Activated naive CD8-positive, alpha-beta T cell treated with anti-CD3 and anti-CD28 coated beads, Interleukin-2, amount 10 ng/mL, durations not matched to agents 7 days and 5 days (primary cell): ENCODE measurements around the gene COL9A2. TPM values are rescaled to one million over a fixed set of nuclear protein-coding genes. Genes with fewer than 3 reads are reported as not detected.
"Not testable (repeated sequence)": the region's sequence is repeated elsewhere in the genome, so short reads cannot be mapped to it uniquely, and the experiment has no call there.

Experiments
- ATAC-seq: fragments of 150-1000 bp; cut with Tn5 transposase; one replicate; pipeline ENCODE4 v1.10.0; 2021; ENCODE audit warnings: low read depth, moderate library complexity
- POLR2A ChIA-PET: fragments of 350-600 bp; sonication (Branson Sonifier 250); formaldehyde crosslinking; loops from one replicate; lab custom pipeline; 2021; ENCODE audit warnings: antibody characterized with exemption; lab: Charles Lee
- DNase-seq: peaks from one replicate; pipeline ENCODE4 v3.0.0; 2021
- H3K27ac Mint-ChIP-seq: one replicate; pipeline ENCODE4 v1.8.0; 2022; ENCODE audit warnings: mild to moderate bottlenecking, mixed read lengths
- H3K27me3 Mint-ChIP-seq: one replicate; pipeline ENCODE4 v1.8.0; 2022; ENCODE audit warnings: mild to moderate bottlenecking, moderate library complexity, mixed read lengths
- H3K36me3 Mint-ChIP-seq: one replicate; pipeline ENCODE4 v1.8.0; 2021; ENCODE audit warnings: mild to moderate bottlenecking, mixed read lengths
- H3K4me1 Mint-ChIP-seq: one replicate; pipeline ENCODE4 v1.8.0; 2021; ENCODE audit warnings: mixed read lengths
- H3K4me3 Mint-ChIP-seq: one replicate; pipeline ENCODE4 v1.8.0; 2022; ENCODE audit warnings: mild to moderate bottlenecking, moderate library complexity, mixed read lengths
- H3K9me3 Mint-ChIP-seq: one replicate; pipeline ENCODE4 v1.8.0; 2021; ENCODE audit warnings: mixed read lengths
- total RNA-seq, 2 experiments: library from RNA; stranded (reverse); gene quantifications; one replicate each; pipeline ENCODE4 v1.2.3, GENCODE V29; 2021

The COL9A2 gene
- total RNA-seq, 2 experiments from 2014 or later, result 6.0 to 7.2 TPM

DNA sequence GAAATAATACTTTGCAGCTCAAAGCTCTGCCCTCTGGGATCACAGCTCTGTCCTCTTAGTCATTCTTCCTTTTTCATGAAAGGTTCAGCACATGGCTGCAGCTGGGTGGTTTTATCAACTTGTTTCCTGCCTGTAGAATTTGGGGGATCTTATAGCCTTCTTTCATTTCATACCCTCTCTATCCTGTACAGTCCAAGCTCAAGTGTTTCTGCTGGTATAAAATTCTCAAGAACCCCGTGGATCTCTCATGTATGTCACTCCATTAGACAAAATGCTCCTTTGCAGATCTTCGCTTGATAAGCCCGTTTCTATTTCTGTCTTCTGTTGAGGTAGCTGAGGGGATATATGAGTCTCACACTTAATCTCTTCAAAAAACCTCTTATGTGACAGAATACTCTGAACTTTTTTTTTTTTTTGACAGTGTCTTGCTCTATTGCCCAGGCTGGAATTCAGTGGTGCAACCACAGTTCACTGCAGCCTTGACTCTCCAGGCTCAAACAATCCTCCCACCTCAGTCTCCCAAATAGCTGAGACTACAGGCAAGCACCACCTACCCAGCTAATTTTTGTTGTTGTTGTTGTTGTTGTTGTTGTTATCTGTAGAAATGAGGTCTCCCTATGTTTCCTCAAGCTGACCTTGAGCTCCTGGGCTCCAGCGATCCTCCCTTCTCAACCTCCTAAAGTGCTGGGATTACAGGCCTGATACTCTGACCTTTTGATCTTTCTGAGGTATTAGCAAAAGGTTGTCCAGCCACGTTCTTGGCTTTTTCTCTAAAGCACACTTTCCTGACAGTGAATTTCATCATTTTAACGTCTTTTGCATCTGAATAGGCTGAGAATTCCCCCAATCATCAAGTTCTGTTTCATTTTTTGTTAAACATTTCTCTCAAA lies 24.6 kb upstream of the COL9A2 start:
- Mint-ChIP-seq H3K27ac (peak overlapping the region; percentile 65), H3K9me3 (no peaks in the 10 kb centered on the region), H3K27me3 (no peaks in the 10 kb centered on the region), H3K36me3 (no peaks in the 10 kb centered on the region), H3K4me3 (no peak overlapping the region), H3K4me1 (peaks cover 46% of the 10 kb centered on the region)
- no peak for DNase-seq
- ATAC-seq, result no peak
- POLR2A ChIA-PET, result interaction anchor here (0.6 to 1.7 kb wide), 7 partner anchors 32 to 350 kb away, joined by 3 to 6 read pairs (median 5); partner anchors contain the start of genes NFYC, SMAP2 and ZMPSTE24

DNA sequence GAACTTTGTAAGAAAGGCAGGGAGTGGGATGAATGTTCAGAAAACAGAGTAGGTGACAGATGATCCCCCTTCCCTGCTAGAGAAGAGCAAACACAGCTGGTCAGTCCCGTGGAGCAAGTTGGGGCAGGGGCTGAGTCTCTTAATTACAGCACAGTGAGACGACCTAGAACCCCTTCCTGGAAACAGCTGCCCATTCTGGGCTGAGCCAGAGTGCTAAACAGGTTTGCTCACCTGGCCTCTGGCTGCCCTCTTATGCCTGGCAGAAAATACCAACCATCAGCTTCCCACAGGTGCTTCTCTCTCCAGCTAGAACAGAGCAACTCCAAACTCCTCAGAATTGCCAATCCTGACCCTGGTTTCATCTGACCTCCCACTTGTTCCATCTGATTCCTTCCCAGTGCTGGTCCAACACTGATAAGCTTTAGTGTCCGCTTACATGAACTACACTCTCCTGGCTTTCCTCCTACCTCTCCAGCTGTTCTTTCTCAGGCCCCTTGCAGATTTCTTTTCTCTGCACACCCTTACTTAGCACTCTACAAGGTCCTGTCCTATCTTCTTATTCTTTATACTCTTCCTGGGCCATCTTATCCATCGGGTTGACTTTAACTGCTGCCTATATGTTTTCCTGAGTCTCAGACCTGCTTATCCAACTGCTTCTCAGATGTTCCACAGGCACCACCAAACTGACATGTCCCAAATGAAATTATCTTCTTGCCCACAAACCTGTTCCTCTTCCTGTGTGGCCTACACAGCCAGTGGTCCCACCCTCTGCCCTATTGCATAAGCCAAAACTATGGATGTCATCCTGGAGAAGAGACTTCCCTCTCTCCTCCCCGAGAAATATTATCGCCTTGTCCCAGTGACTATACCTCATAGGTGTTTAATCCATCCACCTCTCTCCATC lies 22.6 kb upstream of the COL9A2 start:
- peak overlapping the region; percentile 47 for H3K27ac Mint-ChIP-seq
- H3K27me3 Mint-ChIP-seq, result no peaks in the 10 kb centered on the region
- H3K4me3 Mint-ChIP-seq, result no peak overlapping the region
- H3K4me1 Mint-ChIP-seq, result peaks cover 42% of the 10 kb centered on the region
- no peaks in the 10 kb centered on the region for H3K9me3 Mint-ChIP-seq
- POLR2A ChIA-PET, result interaction anchor here (1.1 to 1.6 kb wide), 4 partner anchors 49 to 255 kb away, joined by 3 to 4 read pairs (median 4); no protein-coding TSS in a partner anchor
- H3K36me3 Mint-ChIP-seq, result no peaks in the 10 kb centered on the region
- ATAC-seq (no peak), DNase-seq (no peak)

DNA sequence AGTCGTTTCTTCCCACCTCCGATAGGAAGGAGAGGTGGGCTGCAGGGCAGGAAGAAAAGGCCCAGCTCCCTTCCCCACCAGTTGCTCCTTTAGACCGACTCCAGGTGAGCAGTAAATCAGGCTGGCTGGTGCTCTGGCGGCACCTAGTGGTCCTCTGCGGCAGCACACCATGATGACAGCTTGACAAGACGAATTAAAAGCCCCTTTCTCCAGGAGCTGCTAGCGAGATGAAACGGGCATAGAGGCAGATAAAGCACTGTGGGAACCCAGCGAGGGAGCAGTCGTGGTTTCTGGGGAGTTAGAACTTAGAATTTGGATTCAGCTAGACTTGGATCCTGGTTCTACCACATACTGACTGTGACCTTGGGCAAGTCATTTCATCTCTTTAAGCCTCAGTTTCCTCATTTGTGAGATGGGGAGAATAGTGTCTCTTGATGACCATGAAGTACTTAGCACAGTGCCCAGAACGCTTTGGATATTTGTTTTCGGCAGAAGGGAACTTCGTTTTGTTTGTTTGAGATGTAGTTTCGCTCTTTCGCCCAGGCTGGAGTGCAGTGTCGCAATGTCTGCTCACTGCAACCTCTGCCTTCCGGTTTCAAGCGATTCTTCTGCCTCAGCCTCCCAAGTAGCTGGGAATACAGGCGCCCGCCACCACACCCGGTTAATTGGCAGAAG lies 21.8 kb upstream of the COL9A2 start:
- Mint-ChIP-seq H3K9me3 (no peaks in the 10 kb centered on the region), H3K4me3 (peak overlapping the region; percentile 36), H3K27me3 (no peaks in the 10 kb centered on the region), H3K36me3 (no peaks in the 10 kb centered on the region), H3K27ac (peak overlapping the region; percentile 67), H3K4me1 (peaks cover 38% of the 10 kb centered on the region)
- ATAC-seq (peak; percentile 87), DNase-seq (peak; percentile 92)
- POLR2A ChIA-PET, result interaction anchor here (0.7 to 1.6 kb wide), 7 partner anchors 24 to 254 kb away, joined by 3 to 4 read pairs (median 3); no protein-coding TSS in a partner anchor

DNA sequence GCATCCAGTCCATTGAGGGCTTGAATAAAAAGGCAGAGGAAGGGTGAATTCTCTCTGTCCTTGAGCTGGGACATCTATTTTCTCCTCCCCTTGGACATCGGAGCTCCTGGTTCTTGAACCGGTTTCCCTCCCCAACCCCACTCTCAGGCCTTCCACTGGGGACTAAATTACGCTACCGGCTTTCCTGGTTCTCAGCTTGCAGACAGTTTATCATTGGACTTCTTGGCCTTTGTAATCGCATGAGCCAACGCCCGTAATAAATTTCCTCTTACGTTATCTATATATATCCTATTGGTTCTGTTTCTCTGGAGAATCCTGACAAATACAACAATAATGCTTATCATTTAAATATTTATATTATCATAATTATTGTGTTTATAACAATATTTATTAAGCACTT lies 20.4 kb upstream of the COL9A2 start:
- H3K4me1 Mint-ChIP-seq, result peaks cover 33% of the 10 kb centered on the region
- no peak overlapping the region for H3K27ac Mint-ChIP-seq
- H3K9me3 Mint-ChIP-seq, result no peaks in the 10 kb centered on the region
- H3K27me3 Mint-ChIP-seq, result peaks cover 2% of the 10 kb centered on the region
- DNase-seq, result no peak
- POLR2A ChIA-PET, result interaction anchor here (1.5 kb wide), 1 partner anchor 67 kb away, joined by 3 read pairs; no protein-coding TSS in a partner anchor
- no peak overlapping the region for H3K4me3 Mint-ChIP-seq
- no peak for ATAC-seq
- no peaks in the 10 kb centered on the region for H3K36me3 Mint-ChIP-seq

DNA sequence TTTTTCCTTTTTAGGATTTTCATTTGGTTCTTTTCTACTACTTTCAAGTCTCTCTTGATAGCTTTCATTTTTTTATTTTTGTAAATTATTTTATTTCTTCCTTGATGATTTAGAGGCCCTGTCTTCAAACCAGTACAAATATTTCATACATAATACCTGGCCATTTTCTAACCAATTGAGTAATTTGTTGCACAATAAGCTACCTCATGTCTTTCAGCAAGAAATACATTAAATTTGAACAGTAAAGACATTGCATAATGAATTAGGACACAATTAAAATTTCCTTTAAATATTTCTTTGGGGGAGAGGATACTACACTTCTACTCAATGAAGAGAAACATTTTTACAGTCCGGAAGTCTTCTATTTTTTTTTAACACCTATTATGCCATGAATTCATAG lies 15.6 kb upstream of the COL9A2 start:
- H3K4me1 Mint-ChIP-seq, result peaks cover 2% of the 10 kb centered on the region
- H3K36me3 Mint-ChIP-seq, result no peaks in the 10 kb centered on the region
- H3K27me3 Mint-ChIP-seq, result peaks cover 12% of the 10 kb centered on the region
- no peak overlapping the region for H3K27ac Mint-ChIP-seq
- no peak for DNase-seq
- no peak overlapping the region for H3K4me3 Mint-ChIP-seq
- ATAC-seq, result no peak
- POLR2A ChIA-PET, result no interaction called here
- H3K9me3 Mint-ChIP-seq, result peaks cover 3% of the 10 kb centered on the region

DNA sequence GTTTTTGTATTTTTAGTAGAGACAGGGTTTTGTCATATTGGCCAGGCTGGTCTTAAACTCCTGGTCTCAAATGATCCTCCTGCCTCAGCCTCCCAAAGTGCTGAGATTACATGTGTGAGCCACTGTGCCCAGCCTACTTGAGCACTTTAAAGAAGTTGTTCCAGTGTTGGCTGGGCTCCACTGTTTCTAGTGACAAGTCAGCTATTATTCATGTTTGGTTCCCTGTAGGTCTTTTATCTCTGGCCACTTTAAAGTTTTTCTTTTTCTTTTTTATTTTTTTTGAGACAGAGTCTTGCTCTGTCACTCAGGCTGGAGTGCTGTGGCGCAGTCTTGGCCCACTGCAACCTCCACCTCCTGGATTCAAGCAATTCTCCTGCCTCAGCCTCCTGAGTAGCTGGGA lies 14.3 kb upstream of the COL9A2 start:
- H3K27ac Mint-ChIP-seq, DNase-seq, H3K4me3 Mint-ChIP-seq, H3K4me1 Mint-ChIP-seq, ATAC-seq, POLR2A ChIA-PET, H3K9me3 Mint-ChIP-seq, H3K36me3 Mint-ChIP-seq: not testable (repeated sequence)
- peaks cover 12% of the 10 kb centered on the region for H3K27me3 Mint-ChIP-seq

DNA sequence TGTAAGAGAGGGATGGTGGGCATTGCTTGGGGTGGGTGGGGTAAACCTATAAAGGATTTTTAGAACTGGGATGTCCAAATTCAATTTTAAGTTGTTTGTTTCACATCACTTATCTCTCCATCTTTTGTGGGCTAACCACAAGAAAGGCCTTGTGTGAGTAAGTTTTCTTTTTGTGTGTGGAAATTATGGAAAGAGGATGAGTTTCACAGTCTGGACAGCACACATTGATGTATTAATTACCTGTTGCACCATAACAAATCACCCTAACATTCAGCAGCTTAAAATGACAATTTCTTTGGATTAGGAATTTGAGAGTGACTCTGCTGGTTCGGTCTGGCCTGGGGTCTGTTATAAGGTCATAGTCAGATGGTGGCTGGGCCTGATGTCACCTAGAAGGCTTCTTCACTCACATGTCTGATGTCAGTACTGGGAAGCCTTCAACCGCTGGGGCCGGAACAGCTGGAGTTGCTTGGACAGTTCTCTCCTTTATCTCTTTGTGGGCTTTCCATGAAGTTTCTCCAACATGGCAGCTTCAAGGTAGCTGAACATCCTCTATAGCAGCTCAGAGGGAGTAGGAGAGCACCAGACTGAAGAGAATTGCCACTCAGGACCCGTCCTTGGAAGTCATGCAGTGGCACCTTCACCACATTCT lies 2.0 kb upstream of the COL9A2 start:
- H3K27me3 Mint-ChIP-seq, result peaks cover 35% of the 10 kb centered on the region
- H3K9me3 Mint-ChIP-seq, result no peaks in the 10 kb centered on the region
- no peaks in the 10 kb centered on the region for H3K36me3 Mint-ChIP-seq
- DNase-seq, result no peak
- H3K27ac Mint-ChIP-seq, result no peak overlapping the region
- POLR2A ChIA-PET, result interaction anchor here (0.7 kb wide), 1 partner anchor 62 kb away, joined by 3 read pairs; no protein-coding TSS in a partner anchor
- H3K4me1 Mint-ChIP-seq, result peaks cover 17% of the 10 kb centered on the region
- H3K4me3 Mint-ChIP-seq, result no peak overlapping the region
- no peak for ATAC-seq

DNA sequence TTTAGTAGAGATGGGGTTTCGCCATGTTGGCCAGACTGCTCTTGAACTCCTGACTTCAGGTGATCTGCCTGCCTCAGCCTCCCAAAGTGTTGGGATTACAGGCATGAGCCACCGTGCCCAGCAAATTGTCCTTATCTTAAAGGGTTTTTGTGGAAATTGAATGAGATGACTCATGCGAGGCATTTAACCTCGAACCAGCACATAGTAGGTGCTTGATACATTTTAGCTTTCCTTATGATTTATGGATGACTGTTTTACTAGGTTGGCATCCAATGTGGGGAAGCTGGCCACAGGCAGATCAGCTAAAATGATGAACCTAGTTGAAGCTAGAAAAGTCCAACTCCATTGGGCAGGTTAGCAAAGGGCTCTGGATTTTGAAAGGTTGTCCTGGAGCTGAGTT lies 1.4 kb upstream of the COL9A2 start:
- Mint-ChIP-seq H3K4me1 (peaks cover 19% of the 10 kb centered on the region), H3K36me3 (no peaks in the 10 kb centered on the region), H3K27ac (no peak overlapping the region), H3K9me3 (no peaks in the 10 kb centered on the region), H3K4me3 (no peak overlapping the region), H3K27me3 (peaks cover 35% of the 10 kb centered on the region)
- DNase-seq, result no peak
- POLR2A ChIA-PET, result interaction anchor here (0.7 kb wide), 1 partner anchor 63 kb away, joined by 3 read pairs; no protein-coding TSS in a partner anchor
- ATAC-seq, result no peak

DNA sequence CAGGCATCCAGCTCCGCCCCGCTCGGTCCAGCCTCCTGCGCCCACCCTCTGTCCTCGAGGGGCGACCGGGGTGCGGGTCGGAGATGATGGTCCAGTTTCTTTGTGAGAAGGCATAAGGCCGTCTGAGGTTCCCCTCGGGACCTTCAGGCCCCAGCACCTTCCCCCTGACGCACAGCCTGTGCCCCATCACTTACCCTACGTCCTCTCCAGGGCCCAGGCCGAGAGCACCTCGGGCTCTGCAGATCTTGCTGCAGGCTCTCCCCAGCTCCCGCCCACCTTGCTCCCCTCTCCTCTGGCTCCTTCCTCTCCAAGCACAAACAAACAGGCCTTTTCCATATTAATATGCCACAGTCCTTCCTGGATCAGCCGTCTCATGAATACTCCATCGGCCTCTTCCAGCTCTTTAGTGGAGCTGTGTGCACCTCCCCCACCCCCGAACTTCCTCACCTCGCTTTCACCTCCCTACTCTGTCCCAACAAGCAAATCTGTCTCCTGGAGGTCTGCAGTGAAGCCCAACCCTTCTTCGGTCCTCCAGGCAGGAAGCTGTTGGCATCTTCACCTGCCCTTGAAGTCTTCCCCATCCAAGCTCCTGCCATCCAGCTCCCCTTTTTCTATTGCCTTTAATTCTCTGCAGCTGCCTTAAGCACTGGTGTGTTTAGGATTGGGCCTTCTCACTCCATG lies 448 bp upstream of the COL9A2 start:
- DNase-seq (no peak), ATAC-seq (no peak)
- Mint-ChIP-seq H3K4me1 (peaks cover 27% of the 10 kb centered on the region), H3K27ac (no peak overlapping the region), H3K4me3 (peak overlapping the region; percentile 17), H3K9me3 (no peaks in the 10 kb centered on the region), H3K27me3 (peaks cover 35% of the 10 kb centered on the region), H3K36me3 (no peaks in the 10 kb centered on the region)
- POLR2A ChIA-PET, result interaction anchor here (2.7 kb wide), 1 partner anchor 87 kb away, joined by 6 read pairs; no protein-coding TSS in a partner anchor

DNA sequence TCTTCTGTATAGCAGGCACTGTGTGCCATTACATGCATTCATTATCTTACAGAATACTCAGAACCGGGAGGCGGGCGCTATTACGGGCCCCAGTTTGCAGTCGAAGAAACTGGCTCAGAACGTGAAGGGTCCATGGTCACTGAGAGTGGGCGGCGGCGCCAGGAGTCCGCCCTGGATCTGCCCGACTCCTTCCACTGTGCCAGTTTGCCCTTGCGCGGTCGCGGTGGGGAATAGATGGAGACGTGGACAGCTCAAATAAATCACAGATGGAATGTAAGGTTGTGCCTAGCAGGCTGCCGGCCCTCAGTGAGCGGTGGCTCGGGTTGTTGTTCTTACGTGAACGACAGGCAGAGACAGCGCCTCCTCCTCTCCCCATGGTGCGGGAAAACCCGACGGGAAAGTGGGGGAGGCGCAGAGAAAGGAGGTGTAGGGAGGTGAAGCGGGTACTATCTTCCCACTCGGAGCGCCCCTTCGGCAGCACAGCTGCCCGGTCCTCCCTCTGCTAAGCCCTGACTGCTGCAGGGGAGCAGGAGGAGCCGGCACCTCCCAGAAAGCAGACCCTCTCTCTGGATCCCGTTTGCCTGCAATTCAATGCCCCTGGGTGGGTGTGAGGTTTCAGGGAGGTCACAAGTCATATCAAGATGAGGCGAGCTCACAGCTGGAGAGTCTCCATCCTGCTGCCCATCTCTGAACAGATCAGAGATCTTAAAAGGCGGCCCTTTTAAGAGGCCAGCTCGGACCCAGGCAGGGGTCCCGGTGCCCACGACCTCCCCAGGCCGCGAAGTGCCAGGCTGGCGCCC lies 1.1 kb downstream of the COL9A2 start:
- Mint-ChIP-seq H3K4me1 (peaks cover 28% of the 10 kb centered on the region), H3K27me3 (peaks cover 35% of the 10 kb centered on the region), H3K27ac (peak overlapping the region; percentile 26), H3K4me3 (peak overlapping the region; percentile 89), H3K9me3 (no peaks in the 10 kb centered on the region), H3K36me3 (no peaks in the 10 kb centered on the region)
- DNase-seq, result peak; percentile 59
- ATAC-seq, result no peak
- POLR2A ChIA-PET, result interaction anchor here (0.5 to 2.7 kb wide), 10 partner anchors 16 to 118 kb away, joined by 3 to 6 read pairs (median 4); no protein-coding TSS in a partner anchor

DNA sequence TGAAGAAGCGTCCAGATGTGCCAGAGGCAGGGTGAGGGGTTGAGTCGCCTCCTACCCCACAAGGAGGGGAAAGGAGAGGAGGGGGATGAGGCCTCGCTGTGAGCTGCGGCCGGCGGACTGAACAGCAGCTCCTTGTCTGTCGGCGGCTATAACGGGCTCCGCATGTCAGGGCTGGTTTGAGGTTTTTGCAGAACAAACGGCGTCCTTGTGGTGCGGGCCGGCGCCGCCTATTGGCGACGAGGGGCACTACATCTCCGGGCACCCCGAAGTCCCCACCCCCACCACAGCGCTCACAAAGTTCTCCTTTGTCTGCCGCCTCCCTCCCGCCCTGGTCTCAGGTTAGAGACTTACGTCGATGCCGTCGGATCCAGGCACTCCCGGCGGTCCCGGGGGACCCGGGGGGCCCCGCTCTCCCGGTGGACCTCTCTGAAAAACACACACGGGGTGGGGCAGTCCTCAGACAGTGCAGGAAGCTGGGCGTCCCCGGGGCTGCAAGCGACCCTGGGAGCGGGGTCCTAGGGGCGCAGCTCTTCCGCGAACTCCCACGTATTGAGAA lies 1.8 kb downstream of the COL9A2 start:
- peak overlapping the region; percentile 89 for H3K4me3 Mint-ChIP-seq
- DNase-seq, result peak; percentile 91
- POLR2A ChIA-PET, result interaction anchor here (0.5 to 2.7 kb wide), 13 partner anchors 15 to 142 kb away, joined by 3 to 7 read pairs (median 3); no protein-coding TSS in a partner anchor
- H3K27me3 Mint-ChIP-seq, result peaks cover 35% of the 10 kb centered on the region
- peak; percentile 73 for ATAC-seq
- H3K4me1 Mint-ChIP-seq, result peaks cover 28% of the 10 kb centered on the region
- no peaks in the 10 kb centered on the region for H3K9me3 Mint-ChIP-seq
- H3K36me3 Mint-ChIP-seq, result no peaks in the 10 kb centered on the region
- peak overlapping the region; percentile 60 for H3K27ac Mint-ChIP-seq
